AG08396 (cell line): ENCODE measurements around the gene PDE4B.
"Not testable (repeated sequence)": the region's sequence is repeated elsewhere in the genome, so short reads cannot be mapped to it uniquely, and the experiment has no call there.

Experiments used
- DNase-seq: peaks from one replicate; pipeline ENCODE4 v3.0.0; 2012; ENCODE audit warnings: low spot score, mixed read lengths

Gene PDE4B

DNA sequence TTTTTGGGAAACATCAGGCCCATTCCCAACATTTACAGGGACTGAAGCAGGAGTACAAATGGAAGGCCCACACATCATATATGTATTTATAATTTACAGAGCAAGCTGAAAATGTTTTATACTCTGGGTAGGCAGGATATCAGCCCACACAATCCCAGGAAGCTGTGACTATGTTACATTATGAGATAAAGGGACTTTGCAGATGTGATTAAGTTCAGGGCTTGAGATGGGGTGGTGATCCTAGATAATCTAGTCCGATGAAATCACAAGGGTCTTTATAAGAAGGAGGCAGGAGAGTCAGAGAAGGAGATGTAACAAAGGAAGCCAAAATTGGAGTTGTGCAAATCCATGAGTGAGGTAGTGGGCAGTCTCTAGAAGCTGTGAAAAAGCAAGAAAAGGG is 160.5 kb downstream of the PDE4B start:
- DNase-seq = no peak

DNA sequence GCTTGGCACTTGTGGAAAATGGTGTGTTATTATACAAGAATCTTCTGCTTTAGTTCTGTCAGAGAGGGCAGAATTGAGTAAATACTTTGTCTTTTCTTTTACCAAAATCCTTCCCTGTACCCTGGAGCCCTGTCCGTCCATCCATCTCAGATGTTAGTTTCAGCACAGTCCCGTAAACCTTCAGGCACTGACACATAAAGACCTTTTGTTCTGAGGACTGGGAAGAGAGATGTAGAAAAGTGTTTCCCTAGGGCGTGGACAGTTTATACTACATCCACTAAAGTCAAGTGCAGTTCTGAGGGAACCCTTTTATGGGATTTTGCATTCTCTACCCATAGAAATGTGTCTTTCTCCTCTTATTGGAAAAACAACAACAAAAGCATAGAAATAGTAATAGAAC is 162.4 kb downstream of the PDE4B start:
- no peak for DNase-seq

DNA sequence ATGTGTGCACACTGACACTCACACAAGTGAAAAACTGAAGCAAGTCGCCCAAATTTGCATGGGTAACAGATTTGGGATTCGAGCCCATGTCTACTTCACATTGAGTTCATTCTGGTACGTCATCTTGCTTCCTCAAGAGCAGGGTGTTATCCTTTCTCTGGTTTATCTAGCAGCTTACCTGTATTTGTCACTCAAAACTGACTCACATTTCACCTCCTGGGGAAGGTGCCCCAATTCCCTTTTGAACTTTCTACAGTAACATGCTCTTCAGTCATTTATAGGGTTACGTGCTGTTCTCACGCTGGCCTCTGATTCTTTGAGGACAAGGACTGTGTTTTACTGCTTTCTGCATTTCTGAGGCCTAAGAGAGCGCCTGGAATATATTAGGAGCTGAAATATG is 162.8 kb downstream of the PDE4B start:
- no peak for DNase-seq

DNA sequence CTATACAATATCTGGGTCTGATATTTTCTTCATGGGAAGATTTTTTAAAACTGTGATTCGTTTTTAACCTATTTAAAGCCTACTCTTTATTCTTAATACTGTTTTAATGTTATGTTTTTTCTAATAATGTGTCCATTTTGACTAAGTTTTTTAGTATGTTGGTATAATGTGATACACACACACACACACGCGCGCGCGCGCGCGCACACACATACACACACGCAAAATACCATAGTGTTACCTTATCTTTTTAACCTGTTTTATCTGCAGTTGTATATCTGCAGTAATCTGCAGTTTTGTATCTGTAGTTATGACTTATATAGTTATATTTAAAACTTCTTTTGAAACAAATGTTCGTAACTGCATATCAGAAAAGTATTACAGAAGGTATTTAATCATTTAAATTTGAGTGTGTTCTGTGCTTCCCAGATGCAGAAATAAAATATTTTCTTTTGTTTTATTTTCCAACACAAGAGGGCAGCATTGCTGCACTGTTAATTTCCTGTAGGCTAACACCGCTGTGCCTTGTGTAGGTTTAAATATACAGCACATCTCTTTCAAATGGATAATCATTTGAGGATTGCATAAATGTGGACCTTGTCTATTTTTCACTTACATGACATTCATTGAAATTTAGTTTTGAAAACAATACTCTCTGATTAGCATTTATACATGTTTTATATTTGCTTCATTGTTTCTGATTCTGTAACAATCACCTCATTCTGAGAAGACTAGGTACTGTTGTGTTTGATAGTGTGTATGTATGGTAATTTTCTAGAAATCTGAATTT is 166.1 kb downstream of the PDE4B start:
- DNase-seq = peak; percentile 29

DNA sequence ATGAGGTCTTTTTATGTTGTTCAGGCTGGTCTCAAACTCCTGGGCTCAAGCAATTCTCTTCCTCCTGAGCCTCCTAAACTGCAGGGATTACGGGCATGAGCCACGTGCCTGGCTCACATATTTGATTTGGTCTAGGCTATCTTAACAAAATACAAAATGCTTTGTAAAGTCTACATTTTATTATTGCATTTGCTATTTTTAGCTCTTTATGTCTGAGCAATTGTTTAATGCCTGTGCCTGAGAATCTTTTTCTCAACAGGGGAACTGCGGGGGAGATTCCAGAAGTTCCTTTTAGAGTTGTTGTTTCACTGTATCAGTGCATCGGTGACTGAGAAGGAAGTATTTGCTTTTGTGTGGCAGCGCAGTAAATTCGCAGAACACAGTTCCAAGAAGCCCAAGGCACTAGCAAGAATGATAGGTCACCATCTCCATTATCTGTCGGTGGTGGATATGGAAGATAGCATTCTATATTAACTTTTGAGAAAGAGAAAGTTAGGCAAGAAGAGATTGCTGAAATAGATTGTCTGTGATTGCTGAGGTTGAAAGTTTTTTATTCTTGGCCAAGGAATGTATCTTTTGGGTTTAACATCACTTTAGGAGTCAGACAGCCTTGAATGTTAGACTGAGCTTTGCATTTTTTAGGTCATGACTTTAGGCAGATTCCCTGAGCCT is 167.3 kb downstream of the PDE4B start:
- no peak for DNase-seq

DNA sequence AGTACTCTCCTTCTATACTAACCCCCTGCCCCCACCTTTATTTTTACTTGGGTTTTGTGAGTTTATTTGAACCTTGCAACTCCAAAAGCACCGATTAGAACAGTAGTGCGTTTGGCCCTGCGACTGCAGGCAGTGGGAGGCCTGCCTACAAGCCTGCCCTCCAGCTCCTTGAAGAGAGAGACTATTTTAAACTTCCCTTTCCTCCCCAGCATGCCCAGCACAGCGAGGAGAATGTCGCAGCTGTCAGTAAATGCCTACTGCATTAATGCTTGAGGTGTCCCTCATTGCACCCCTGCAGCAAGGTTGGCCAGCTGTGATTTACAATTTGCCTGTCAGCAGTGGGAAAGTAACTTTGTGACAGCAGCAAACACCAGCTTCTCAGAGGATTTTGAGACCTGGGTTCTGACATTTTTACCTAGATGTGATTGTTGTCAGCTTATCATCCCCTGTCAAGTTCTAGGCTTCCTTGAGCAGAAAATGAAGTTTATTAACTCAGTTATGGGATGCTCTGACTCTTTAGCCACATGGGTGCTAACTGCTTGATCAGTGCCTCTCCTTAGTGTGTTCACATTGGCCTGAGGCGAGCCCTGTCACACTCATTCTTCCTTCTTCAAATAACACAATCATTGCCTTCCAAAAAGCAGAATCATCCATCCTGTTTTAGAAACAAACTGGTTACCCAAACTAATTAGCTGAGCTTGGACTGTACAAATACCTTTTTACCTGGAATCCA is 170.6 kb downstream of the PDE4B start:
- no peak for DNase-seq

DNA sequence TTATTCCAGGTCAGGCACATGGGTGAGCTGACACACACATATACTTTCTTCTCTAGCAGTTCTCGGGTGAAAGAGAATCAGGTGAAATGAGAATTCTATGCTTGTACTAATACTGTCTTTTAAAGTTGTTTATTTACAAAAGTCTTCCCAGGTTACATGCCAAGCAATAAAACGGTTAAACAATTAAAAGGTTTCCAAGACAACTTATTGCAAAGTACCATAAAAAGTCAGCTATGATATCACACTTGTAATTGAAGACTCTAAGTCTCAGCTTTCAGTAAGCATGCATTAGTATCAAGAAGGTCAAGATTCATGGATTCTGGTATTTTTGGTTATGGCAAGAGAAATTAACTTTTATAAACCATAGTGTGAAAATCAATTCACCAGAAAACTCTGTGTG is 171.4 kb downstream of the PDE4B start:
- DNase-seq = no peak

DNA sequence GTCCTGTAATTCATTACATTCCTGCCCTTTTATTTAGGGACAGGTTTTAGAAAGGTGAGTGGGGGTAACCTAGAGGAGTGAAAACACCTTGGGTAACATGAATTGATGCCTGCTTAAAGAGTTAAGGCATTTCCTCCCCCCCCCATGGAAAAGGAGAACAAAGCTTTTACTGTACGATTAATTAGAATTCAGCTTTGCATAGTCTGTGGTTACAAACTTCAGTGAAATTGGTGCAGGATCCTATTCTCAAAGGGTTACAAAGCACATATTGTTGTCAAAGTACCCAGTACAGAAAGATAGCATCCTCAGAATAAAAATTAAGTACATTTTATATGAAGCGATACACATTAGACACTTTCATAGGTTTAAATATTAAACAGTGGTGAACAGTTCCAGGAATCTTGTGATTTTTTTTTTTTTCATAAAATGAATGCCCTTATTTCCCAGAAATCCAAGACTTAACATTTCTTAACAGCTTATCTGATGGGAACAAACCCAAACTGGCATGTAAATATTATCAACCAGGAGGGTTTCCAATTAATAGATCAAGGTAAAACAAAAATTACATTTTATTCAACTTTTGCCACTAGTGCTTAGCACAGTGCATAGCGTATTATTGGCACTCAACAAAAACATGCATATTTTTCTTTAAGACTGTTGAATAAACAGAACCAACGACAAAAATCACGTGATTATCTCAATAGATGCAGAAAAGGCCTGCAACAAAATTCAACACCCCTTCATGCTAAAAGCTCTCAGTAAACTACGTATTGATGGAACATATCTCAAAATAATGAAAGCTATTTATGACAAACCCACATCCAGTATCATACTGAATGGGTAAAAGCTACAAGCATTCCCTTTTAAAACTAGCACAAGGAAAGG is 172.7 kb downstream of the PDE4B start:
- no peak for DNase-seq

DNA sequence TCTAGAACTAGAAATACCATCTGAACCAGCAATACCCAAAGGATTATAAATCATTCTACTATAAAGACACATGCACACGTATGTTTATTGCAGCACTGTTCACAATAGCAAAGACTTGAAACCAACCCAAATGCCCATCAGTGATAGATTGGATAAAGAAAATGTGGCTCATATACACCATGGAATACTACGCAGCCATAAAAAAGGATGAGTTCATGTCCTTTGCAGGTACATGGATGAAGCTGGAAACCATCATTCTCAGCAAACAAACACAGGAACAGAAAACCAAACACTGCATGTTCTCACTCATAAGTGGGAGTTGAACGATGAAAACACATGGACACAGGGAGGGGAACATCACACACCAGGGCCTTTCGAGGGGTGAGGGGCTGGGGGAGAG is 174.8 kb downstream of the PDE4B start:
- DNase-seq = not testable (repeated sequence)

DNA sequence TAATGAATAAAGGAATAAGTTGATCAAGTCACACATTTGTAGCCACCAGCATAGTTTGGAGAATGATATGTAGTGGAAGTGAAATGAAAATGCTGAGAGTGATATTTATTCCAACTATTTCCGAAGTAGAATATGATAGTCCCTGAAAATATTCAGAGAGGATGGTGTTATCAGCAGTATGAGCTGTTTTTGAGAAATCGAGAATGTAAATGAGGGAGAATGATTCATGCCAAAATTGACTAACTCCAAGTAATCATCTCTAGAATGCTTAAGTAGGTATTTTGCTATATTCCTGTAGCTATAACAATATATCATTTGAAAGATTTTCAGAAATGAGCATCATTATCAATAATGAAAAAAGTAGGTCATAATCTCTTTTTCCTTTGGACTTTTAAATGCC is 178.9 kb downstream of the PDE4B start:
- no peak for DNase-seq

DNA sequence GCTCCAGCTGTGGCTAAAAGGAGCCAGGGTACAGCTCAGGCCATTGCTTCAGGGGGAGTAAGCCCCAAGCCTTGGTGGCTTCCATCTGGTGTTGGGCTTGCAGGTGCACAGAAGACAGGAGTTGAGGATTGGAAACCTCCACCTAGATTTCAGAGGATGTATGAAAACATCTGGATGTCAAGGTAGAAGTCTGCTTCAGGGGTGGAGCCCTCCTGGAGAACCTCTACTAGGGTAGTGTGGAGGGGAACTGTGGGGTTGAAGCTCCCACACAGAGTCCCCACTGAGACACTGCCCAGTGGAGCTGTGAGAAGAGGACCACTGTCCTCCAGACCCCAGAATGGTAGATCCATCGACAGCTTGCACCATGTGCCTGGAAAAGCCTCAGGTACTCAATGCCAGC is 183.0 kb downstream of the PDE4B start:
- DNase-seq = no peak

DNA sequence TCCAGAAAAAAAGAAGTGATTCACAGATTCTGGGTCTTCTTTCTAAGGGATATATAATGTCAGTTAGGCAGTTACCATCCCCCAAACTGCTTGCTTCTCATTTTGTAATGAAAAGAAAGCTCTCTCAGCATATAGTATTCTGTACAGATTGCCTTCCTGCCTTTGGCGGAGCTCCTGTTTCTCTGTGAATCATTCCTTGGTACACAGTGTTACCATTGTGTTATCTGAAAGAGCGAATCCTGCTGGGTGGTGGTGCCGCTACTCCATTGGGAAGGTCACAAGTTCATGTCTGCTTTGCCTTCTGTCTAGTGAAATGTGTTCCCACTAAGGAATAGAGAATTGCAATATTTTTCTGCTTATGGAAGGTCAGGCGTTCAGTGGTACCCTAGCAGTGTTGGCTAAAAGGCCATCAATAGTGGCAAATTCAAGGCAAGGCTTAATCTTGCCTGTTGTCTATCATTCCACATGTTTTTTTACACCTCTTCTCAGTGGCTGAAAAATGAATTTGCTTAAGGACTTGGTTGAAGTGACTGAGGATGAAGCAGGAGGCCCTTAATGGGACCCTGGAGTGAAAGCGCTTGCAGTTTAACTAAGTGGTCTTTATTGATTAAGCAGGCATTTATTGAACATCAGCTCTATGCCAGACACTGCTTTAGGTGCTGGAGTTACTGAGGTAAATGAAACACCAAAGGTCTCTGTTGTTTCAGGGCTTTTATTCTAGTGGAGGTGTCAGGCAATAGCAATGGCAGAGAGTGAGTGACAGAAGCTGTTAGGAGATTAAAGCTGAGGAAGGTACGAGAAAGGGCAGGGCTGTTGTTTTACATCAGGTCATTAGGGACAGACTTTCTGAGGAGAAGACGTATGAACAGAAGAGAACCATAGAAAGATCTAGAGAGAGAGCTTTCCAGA is 186.7 kb downstream of the PDE4B start:
- no peak for DNase-seq

DNA sequence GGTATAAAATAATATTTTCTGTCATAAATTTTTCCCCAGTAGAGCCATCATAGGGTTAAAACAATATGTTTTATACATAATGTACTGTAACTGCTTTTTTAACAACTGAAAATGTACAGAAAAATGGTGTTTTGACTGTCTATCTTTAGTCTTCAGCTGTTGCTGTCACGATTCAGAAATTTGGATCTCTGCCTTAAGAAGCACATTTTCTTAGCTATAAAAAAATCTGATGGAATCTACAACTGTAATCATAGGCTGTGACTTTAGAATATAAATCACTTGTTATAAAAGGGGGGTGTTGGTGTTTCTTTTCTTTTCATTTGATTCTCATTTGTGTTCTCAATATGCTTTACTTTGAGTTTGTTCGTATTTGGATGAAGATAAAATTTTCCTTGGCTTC is 187.5 kb downstream of the PDE4B start:
- DNase-seq = no peak

DNA sequence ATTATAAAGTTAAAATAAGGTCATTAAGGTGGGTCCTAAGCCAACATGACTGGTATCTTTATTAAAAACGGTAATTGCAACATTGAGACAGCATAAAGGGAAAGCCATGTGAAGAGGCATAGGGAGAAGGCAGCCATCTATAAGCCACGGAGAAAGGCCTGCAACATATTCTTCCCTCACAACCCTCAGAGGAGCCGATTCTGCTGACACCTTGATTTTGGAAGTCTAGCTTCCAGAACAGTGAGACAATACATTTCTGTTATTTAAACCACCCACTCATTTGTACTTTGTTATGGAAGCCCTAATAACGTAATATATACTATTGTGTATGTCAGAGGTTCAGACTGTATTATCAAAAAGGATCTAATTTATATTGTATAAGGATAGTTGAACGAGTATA is 190.8 kb downstream of the PDE4B start:
- DNase-seq = no peak

DNA sequence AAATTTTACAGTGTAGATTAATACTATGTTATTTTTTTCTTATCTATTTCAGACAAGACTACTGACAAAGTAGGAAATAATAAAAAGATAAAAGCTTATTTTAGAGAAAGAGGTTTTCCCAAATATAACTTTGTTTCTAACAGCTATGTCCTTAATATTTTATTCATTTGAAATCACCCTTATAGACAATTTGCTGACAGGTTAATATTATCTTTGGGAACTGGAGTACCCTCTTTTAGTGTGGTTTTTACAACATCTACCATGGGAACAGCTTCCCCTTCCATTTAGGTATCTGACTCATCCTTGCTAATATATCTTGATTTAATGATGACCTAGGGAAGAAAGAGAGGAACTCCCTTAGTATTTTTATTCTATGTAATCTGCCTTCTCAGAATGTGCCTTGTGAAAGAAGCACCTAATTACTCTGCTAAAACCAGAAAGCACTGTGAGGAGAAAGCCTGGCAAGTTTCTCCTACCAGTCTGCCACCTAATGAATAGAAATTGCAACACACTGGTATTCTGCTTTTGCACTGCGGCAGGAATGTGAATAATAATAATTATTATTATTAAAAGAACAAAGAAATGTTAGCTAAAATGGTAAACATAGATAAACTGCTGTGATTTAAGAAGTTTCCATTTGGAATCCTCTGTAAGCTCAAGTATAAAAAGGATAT is 192.8 kb downstream of the PDE4B start:
- no peak for DNase-seq

DNA sequence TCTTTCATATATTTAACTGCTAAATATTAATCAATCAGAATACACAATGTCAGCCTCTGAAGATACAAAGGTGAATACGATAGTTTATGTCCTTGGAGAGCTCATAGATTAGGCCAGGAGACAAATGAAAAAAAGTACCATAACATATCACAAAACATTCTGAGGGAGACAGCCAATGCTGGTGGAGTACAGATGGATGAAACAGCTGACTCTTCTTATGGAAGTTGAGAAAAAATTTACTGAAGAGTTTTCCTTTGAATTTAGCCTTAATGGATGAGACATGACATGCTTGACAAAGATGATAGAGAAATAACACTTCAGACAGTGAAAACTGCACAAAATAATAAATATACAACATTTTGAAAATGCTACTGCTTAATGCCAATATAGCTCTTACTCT is 193.5 kb downstream of the PDE4B start:
- DNase-seq = no peak

DNA sequence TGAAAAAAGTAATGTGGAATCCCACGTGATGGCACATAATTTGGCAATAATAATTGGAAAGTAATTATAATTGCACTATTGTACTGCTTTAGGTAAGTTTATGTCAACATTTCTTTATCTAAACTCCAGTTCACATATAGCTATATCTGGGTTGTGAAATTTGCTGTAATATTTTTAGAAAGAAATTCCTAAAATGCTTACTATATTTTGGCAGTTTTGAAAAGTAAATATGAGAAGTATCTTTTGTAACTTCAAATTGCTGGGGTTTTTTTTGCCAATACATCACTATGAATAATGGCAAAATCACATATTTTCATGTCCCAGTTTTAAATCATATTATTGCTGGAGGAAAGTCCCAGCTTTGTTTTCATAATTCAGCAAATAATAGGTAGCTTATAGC is 197.5 kb downstream of the PDE4B start:
- DNase-seq = no peak

DNA sequence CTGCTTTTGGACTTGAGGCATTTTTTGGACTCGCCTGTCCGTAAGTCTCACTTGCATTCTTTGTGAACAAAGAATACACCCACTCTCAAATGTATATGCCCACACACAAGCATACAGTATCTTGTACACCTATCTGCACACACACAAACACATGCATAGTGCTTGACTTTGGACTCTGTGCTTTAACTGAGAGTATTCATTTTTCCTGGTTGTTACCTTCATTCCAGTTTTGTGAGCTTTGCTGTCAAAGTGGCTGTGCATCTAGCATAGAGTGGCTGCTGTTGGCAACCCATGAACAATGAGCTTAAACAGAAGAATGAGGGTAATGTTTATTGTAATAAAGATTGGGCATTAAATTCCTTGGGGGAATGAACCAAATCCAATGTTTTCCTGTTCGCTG is 199.0 kb downstream of the PDE4B start:
- DNase-seq = no peak

DNA sequence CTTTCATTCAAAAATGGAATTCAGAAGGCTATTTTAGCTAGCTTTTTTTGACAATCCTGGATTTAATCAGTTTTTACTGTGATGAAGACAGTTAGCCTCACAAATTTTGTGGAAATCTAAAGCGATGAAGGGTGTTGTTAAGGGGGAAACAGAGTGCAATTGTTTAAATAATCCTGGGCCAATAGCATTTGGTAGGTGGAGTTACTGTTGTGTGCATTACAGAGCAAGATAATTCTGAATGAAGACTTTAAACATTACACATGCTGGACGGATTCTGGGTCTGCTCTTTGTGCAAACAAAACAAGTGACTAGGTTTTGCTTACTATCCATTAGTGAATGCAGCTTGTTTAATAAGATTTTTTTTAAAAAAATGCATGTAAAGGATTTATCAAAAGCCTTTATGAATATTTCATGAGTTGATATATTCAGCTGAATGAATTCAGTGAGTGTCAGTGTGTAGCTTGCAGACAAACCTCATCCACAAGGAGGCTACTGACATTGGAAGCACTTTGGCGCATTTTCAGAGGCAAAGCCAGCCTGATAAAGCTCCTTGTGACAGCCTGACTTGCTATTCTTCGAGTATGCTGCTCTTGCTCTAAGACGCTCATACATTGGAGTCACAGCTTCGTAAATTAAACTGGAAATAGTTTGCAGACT is 199.6 kb downstream of the PDE4B start:
- DNase-seq = no peak

DNA sequence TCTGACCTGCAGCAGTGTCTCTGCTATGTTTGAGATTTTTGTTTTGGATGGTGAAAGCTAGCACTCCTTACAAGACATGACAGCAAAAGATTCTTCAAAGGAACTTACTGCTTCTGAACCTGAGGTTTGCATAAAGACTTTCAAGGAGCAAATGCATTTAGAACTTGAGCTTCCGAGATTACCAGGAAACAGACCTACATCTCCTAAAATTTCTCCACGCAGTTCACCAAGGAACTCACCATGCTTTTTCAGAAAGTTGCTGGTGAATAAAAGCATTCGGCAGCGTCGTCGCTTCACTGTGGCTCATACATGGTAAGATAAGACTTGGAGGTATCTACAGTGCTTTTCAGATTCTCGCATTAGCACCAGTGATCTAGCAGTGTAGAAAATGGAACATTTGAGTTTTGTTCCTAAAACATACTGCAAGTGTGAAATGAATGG is 200.2 kb downstream of the PDE4B start:
- no peak for DNase-seq
